ELR (cell line): ENCODE data around the gene CEP135.
"Not testable (repeated sequence)": the region's sequence is repeated elsewhere in the genome, so short reads cannot be mapped to it uniquely, and the experiment has no call there.

Source experiments
- DNase-seq: peaks from one replicate; pipeline ENCODE4 v3.0.0-alpha.2; 2015; ENCODE audit warnings: low read depth

CEP135 gene

DNA sequence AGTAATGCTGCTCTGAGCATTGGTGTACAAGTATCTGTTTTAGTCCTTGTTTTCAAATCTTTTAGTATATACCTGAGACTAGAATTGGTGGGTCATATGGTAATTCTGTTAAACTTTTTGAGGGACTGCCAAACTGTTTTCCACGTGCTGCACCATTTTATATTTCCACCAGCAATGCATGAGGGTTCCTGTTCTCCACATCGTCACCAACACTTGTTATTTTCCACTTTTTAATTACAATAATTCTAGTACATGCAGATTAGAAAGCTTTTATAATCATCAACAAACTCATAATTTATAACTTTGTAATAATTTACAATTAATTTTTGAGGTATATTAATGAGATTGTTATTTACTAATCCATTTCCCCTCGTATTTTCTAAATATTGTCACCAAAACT, 79.4 kb downstream of the CEP135 start:
- no peak for DNase-seq

DNA sequence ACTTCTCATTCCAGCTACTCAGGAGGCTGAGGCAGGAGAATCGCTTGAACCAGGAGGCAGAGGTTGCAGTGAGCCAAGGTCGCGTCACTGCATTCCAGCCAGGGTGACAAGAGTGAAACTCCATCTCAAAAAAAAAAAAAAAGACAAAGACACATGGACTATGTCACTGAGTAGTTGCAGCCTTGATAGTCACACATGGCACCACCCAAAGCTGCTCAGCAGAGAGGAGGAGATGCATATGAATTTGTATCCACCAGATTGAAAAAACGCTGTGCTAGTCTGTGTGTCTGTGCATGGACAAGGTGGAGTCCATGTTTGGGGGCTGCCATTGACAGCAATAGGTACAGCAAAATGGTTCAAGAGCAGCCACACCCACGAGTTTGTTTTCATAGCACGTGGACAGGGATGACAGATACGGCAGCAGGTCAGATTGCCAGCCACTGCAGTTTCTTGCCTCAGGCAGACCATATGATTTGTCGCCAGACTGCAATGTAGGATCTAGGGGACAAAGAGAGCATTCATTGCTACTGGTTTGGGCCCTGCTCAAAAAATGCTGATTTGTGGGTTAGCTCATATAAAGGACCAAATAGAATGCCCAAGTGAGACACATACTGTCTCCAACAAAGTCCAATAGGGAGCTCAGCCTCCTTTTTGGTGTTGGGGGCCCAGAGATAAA, 89.9 kb downstream of the CEP135 start:
- peak; percentile 24 for DNase-seq

DNA sequence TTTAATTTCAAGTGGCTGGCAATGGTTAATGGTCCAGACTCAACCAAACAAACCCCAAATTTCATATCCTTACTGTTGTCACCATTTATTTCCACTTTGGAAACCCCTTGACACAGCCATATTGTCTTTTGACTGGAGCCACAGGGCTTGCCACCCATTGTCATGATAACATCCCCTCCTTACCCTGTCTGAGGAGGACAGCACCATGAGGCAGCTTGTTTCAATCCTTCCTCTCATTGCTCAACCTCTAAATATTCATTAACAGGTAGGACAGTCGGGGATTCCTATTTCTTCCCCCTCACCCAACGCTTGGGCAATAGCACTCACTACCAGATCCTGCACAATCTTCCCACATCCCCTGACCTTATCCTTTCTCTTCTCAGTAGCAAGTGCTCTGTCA, 92.1 kb downstream of the CEP135 start:
- no peak for DNase-seq

DNA sequence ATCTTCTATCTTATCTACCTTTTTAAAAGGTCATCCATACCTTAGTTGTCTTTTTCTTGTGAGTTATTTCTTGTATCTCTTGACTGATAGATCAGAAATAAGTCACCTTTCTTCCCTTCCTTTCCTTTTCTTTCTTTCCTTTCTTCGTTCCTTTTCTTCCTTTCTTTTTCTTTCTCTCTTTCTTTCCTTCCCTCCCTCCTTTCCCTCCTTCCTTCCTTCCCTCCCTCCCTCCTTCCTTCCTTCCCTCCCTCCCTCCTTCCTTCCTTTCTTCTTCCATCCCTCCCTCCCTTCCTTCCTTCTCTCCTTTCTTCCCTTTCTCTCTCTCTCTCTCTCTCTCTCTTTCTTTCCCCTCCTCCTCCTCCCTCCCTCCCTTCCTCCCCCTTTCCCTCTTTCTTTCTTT, 93.5 kb downstream of the CEP135 start:
- DNase-seq, result no peak

DNA sequence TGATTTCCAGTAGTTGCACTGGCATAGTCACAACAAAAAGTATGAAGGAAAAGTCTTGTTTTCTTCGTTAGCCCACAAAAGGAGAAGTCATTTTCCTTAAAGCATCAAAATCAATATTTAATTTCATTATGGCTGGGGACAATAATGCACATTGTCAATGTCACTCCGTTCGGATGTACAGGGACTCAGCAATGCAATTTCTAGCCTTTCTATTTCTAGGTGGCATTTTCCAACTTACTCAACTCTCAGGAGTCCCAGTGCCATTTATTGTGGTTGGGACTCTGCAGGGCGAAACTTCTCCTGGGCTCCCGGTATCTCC, 99.6 kb downstream of the CEP135 start:
- peak; percentile 18 for DNase-seq

DNA sequence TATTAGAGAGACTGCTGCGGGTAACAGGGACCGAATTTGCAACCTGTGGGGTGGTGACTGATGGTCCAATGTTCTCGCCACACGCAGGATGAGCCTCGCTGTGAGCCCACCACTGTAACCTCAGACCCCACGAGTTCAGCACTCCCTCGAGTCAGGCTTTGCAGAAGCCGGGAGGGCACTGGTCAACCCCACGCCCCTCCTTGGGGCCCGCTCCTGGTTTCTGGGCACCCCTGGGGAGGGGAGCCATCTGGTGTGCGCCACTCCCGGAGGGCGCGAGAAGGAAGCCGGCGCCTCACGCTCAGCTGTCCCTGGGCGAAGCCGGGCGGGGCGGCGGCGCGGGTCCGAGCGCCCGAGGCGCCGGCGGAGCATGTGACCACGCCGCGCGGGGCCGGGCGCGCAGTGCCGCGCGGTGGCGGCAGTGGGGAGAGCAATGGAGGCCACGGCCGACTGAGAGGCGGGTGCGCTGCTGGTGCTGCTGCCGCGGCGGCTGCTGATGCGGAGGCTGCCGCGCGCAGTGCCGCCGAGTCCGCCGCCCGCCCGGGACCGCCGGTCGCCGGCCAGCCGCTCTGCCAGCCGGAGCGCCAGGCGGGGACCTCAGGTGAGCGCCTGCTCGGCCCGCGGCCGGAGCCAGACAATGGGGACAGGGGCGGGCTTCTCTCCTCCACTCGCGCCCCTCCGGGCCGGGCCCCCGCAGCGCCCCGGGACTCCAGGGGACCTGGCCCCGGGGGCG, 100.1 kb downstream of the CEP135 start:
- peak; percentile 62 for DNase-seq

DNA sequence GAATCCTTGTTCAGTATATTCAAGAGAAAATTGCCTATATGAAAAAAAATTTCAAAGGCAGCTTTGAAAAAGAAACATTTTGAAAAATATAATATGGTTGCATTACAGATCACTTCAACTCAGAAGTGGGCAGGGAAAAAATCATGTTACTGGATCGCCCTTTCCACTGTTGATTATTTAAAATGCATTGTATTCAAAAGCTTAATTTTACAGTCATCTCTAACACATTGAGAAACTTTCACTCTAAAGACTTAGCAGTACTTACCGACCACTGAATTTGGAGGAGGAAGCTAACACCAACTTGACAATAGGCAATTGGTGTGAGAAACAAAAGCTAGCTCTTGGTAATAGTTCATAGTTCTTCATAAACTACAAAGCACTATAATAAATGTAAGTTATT, 101.9 kb downstream of the CEP135 start:
- DNase-seq, result no peak

DNA sequence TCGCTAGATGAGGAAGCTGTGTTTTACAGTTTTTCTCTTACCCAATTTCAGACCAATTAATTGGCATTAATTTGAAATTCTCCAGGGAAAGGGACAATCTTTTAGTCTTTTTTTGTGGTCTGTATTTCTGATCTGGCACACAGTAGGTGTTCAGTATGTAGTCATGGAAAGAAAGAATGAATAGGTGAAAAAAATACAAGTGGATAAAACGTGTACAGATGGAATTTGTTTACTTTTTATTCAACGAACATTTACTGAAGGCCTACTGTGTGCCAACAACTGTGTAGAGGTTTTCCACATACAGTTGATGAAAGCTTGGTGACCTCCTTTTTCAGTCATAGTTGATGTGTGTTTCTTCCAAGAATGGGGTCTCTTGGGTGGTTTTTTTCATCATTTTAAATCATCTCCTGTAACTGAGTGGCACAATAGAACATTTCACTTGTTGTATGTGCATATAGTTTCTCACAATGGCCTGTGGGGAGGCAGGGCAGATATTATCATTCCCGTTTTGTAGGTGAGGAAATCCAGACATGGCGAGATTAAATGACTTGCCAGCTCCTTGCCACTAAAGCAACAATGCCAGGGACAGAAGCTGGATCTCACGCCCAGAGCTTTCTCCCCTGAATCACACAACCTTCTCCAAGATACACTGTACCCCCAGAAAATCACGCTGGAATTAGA, 102.4 kb downstream of the CEP135 start:
- DNase-seq, result no peak

DNA sequence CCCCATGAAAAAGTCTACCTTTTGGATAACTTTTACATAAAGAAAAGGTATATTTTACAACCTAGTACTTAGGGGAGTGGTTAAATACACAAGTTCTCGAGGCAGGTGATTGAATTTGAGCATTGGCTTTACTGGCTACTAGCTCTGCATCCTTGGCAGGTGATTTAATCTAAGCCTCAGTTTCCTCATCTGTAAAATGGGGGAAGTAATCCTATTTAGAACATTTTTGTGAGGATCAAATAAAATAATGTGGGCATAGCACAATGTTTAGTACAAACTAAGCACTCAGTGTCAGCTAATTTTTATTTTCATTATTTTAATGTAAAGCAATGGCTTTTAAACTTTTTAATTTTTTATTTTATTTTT, 102.9 kb downstream of the CEP135 start:
- DNase-seq, result no peak

DNA sequence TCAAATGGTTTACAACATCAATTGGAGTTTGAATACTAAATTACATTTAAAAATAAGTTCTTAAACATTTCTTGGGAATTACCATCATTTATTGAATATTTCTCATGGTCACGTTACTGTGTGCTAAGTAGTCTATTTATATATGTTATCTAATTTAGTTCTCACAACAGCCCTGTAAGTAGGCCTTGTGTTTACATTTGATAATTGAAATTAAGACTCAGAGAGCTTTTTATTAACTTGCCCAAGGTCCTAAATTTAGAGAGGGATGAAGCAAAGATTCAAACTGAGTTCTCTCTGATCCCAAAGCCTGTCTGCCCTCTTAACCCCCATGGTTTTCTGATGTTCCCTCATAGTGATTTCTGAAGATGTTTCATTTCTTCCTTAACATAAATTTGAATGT, 103.7 kb downstream of the CEP135 start:
- no peak for DNase-seq

DNA sequence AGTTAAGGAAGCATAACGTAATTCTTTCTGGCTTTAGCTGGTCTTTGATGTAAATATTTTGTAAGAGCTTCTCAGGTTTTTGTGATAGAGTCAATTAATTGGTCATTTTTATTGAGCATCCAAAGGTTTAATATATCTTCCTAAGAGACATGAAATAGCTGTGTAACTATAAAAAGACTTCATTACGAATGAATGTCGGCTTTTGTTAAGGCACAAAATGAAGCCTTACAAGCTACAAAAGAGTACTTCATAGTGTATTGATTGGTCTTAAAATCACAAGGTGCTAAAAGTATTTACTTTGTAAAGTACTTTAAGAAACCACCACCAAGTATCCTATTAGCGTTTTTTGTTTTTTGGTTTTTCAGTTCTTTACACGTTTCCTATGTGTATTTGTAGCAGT, 104.2 kb downstream of the CEP135 start:
- DNase-seq, result no peak

DNA sequence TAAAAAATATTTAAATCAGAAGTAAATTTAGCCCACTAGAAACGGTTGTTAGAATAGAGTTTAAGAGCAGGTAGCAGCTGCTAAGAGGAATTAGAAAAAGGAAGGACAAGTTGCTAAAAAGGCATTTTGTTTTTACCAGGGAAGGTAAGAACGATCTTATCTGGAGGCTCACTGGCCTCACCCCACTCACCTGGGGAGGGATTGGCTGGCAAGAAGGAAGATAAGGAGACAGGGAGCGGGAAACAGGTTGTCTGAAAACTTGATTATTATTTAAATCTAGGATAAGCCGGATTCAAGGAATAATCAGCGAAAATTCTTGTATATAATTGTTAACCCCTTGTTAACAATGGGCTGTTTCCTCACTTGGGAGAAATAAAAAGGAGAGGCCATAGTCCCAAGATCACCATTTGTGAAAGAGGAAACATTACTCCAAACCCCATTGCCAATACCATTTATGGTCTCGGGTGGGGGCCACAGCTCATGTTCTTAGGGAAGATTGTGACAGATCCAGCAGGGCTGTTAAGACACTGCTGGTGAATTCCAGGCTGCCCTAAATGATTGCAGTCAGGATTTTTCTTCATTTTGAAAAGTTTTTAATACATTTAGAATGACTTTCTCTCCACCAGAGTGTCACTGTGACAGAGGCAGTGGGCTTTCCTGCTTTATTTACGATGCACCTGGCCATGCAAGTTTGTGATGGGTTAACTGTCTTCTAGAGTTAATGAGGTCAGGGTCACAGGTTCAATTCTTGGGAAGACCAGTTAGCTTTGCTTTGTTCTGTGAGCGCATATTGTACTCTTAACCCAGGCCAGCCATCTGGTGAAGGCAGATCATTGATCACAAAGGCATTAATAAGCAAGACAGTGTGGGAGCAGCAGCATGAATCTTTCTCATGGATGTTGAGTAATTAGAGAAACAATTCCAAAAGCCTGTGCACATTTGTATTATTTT, 106.6 kb downstream of the CEP135 start:
- DNase-seq, result no peak

DNA sequence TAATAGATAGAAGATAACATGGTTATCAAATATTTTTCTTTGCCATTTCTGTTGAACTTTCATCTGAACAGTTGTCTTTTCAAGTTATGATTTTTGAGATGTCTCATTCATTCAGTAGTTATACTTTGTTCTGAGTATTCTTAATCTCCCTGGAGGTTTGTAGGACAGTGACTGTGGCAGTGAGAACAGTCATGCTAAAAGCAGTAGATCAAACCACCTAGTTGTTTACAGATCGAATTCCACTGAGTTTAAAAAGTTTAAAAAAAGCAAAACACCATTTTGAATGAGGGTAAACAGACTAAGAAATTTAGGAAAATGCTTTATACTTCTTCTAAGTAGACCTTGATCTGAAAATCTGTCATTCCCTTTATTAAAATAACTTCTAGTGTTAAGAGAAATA, 107.2 kb downstream of the CEP135 start:
- no peak for DNase-seq

DNA sequence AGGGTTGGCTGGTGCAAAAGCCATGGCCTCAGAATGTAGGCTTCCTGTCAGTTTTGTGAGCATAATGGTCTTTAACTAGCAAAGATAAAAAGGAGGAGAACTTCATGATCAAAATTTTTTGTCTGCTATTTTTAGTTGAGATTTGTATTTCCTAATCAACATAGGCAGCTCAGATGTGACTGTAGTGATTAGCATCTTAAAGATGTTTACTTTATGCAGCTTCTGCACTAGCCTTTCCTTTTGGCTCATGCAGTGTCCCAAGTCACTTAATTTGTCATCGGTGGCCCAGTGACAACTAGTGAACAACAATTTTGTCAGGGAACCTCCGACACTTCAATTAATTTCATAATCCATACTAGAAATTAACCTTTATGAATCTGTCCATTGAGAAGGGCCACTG, 109.8 kb downstream of the CEP135 start:
- no peak for DNase-seq

DNA sequence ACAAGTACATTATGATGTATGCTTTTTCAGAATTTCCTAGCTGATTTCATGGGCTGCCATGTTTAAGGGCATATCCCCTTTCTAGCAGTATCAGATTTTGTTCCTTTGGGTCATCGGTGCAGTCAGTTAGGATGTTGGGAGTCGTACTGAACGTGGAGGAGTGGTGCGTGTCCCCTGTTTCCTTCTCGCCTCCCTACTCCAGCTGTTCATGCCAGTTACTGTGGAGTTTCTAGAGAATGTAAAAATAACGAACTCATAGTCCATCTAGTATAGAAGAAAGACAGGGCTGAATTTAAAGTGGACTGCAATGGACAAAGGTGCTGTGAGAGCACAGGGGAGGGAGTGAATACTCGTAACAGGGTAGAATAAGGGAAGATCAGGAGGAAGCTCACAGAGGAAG, 111.3 kb downstream of the CEP135 start:
- DNase-seq, result no peak

DNA sequence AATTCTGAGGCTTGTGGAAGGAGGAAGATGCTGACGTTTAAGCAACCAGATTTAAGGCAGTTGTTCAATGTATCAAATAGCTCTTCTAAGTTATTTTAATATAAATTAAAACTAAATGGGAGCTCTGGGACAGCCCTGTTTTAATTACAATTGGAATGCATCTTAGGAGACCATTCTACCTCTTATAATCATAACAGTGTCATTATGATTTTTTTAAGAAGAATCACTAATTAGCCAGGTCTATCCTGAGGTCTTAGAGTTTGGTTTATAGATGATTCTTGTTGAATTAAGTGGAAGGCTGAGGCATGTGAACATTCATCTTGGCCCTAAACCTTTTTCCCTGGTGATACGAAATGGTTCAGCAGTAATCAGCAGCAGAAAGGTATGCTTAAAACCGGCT, 113.4 kb downstream of the CEP135 start:
- DNase-seq, result no peak

DNA sequence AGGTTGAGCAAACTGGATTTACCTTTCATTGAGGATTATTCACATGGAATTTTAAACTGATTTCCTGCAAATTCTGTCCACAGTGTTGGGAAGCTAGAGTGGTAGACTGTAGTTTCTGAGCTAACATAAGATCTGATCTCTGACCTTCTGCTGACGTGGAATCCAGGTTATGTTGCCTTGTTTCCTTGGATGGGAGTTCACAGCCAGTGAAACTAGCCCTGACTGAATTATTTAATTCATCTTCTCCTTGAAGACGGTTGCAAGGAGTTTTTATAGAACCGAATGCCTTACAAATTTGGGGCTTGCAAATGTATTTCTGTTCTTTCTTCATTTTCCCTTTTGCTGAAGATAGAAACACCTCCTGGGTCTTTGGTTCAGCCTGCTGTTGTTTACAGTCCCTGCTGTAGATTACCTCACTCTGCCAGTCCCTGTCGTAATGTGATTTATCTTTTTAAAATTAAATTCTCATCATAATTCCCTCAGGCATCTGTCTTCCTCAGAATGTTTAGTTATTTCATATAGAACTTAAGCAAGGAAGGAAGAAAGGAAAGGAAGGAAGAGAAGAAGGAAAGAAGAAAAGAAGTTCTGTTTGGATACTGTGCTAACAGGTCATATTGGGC, 113.9 kb downstream of the CEP135 start:
- DNase-seq, result no peak

DNA sequence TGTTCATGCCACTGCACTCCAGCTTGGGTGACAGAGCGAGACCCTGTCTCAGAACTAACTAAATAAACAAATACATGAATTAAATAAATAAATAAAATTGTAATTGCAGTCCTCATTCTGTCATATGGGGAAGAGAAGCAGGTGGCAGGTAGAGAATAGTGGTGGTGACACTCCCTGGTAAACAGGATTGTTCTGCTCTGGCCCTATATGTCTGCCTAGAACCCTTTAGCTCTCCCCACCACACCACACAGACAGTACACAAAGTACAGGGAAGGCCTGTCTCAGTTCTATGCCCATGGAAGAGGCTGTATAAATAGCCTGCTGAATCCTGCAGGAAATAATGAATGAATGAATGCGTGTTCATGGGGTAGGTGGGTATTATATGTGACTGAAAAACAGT, 117.7 kb downstream of the CEP135 start:
- DNase-seq, result no peak

DNA sequence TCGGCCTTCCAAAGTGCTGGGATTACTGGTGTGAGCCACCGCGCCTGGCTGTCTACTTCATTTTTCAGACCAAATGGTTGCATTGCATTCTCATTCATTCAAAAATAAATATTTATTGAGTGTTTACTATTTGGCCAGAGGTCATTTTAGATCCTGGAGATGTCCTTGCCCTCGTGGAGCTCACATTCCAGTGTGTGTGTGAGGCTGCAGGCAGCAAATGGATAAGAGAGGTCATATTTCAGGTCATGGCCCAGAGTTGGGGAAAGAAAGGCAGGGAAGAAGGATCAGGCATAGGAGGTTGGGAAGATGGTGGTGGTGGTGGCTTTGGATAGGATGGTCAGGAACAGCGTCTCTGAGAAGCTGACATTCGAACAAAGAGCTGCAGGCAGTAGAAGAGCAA, 119.1 kb downstream of the CEP135 start:
- no peak for DNase-seq

DNA sequence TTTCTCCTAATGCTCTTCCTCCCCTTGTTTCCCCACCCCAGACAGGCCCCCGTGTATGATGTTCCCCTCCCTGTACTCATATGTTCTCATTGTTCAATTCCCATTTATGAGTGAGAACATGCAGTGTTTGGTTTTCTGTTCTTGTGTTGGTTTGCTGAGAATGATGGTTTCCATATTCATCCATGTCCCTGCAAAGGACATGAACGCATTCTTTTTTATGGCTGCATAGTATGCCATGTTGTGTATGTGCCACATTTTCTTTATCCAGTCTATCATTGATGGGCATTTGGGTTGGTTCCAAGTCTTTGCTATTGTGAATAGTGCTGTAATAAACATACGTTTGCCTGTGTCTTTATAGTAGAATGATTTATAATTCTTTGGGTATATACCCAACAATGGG, 124.0 kb downstream of the CEP135 start:
- not testable (repeated sequence) for DNase-seq

DNA sequence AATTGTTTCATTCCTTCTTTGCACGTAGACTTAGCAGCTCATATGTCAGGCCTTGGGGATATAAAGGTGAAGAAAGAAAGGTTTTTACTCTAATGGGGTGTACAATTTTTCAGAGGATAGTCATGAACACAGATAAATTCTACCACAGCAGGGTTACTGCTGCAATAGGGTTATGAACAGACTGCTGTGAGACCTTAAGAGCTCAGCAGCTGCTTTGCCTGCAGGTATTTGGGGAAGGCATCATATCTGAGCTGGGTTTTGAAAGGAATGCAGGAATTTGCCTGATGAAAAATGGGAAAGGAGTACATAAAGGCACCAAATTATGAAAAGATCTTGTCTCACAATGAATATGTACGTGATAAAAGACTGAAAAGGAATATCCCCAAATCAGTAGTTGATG, 128.9 kb downstream of the CEP135 start:
- no peak for DNase-seq

DNA sequence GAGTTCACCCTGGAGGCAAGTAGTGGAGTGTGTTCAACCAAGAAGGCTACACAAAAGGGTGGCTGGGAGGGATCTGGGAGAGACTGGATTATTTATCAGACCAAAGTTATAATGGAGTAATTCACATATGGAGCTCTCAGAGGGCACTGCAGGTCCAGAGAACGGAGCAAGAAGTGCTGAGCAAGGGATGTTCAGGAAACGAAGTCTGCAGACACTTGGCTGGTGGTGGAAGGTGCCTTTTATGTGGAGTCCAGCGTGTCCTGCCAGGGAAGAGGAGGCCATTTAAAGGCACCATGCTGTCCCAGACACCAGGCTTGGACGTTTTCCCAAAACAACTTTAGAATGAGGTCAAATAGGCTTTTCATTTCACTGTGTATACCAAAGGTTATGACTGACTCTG, 130.1 kb downstream of the CEP135 start:
- no peak for DNase-seq
